Lung (tissue), 12 donors: ENCODE data around the gene FAM83F. TPM values are rescaled to one million over a fixed set of nuclear protein-coding genes. Genes with fewer than 3 reads are reported as not detected.

Experiments
- ATAC-seq: fragments of 200-7000 bp; cut with Tn5 transposase; one replicate; pipeline ENCODE4 v1.9.1; 2020; ENCODE audit warnings: moderate number of reproducible peaks; ENCODE audit not compliant: insufficient read depth, low FRiP score
- DNase-seq, 3 donors: peaks; one replicate each; pipeline ENCODE4 v3.0.0-alpha.2; 2013 to 2017
- H3K27ac ChIP-seq, 2 donors: one replicate each; pipeline ENCODE4 v1.5.1; 2013; ENCODE audit warnings: mild to moderate bottlenecking in 2 of 2, moderate library complexity in 2 of 2, control low read depth in 1 of 2, inconsistent platforms in 1 of 2, low read depth in 1 of 2, low read length in 1 of 2
- H3K27me3 ChIP-seq, 3 donors: one replicate each; pipeline ENCODE4 v1.5.1; 2013; ENCODE audit warnings: low read length in 2 of 3; ENCODE audit not compliant: control insufficient read depth in 3 of 3, insufficient read depth in 3 of 3
- H3K36me3 ChIP-seq, 4 donors: one replicate each; pipeline ENCODE4 v1.5.1; 2013; ENCODE audit warnings: low read length in 4 of 4, mild to moderate bottlenecking in 1 of 4, moderate library complexity in 1 of 4; ENCODE audit not compliant: control insufficient read depth in 4 of 4, insufficient read depth in 4 of 4
- H3K4me1 ChIP-seq, 5 donors: one replicate each; pipeline ENCODE4 v1.5.1; 2013; ENCODE audit warnings: low read length in 5 of 5, mild to moderate bottlenecking in 2 of 5, moderate library complexity in 1 of 5; ENCODE audit not compliant: control insufficient read depth in 5 of 5, insufficient read depth in 5 of 5
- H3K4me3 ChIP-seq: one replicate; pipeline ENCODE4 v1.5.1; 2013; ENCODE audit warnings: mild to moderate bottlenecking, control low read depth, moderate library complexity
- H3K9ac ChIP-seq, 2 donors: one replicate each; pipeline ENCODE4 v1.5.1; 2013; ENCODE audit warnings: low read length in 2 of 2, control low read depth in 1 of 2; ENCODE audit not compliant: insufficient read depth in 1 of 2
- H3K9me3 ChIP-seq, 4 donors: one replicate each; pipeline ENCODE4 v1.5.1; 2013; ENCODE audit warnings: low read length in 3 of 4, mild to moderate bottlenecking in 1 of 4, moderate library complexity in 1 of 4; ENCODE audit not compliant: control insufficient read depth in 4 of 4, insufficient read depth in 3 of 4
- CTCF ChIP-seq: IDR thresholded peaks from 2 replicates; pipeline ENCODE4 v1.5.1; 2012; ENCODE audit warnings: mild to moderate bottlenecking; ENCODE audit errors: control extremely low read depth, extremely low read depth
- WGBS, 2 donors: extraction: QIAGEN DNeasy Blood & Tissue Kit; methylation state at CpG; one replicate each; pipeline ENCODE4 v1.1.7; 2013; 5-methylcytosine and 5-hydroxymethylcytosine counted together
- polyA plus RNA-seq, 2 donors: library from polyadenylated mRNA; stranded (reverse); fragments of 200-250 nt; gene quantifications; one replicate each; pipeline ENCODE4 v1.2.1, GENCODE V29; 2013
- total RNA-seq, 2 donors: library from RNA; depleted of rRNA in 1 of 2; stranded (reverse); fragments of >200 nt in 1 of 2; gene quantifications; one replicate each; pipeline ENCODE4 v1.2.1, GENCODE V29; 2014 to 2021
- donor health status: control.
- donor health status: control.
- donor health status: Bipolar disorder and iron deficiency.
- donor health status: healthy.
- donor health status: DM: yes; HTN: yes; CAD: no.

The FAM83F gene
- total and polyA plus RNA-seq, 4 donors, result 0.53 to 3.0 (median 0.94) TPM

DNA sequence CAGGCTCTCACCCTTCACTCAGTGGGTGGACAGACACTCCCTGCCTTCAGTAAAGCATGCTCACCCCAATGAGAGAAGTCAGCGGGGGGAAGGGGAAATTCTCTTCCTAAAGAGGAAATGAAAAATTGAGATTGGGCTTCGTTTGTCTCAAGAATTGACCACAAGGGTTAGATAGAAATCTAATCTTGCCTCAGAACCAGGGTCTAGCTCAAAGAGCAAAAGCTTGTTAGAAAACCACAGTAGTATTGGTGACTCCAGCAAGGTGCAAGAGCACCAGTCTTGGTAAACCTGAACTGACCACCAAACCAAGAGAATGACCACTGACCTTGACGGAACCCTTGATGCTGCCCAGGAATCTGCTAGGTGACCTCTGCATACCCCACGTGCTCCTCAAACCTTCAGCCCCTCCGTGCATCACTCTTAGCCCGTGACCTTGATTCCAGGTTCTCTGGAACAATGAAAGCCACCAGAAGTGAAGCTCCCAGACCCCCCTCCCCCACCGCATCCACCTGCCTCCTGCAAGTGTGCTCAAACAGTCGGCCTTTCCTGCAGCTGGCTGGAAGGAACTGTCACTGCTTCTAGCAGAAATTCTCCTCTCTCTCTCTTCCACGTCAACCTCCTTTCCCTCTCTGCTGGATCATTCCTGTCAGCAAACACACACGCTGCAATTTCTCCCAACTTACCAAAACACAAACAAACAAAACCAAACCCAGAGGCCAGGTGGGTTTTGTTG, 37.7 kb upstream of the FAM83F start:
- no peaks in the 10 kb centered on the region for H3K9me3 ChIP-seq
- peaks cover 0 to 16% (median 0%) of the 10 kb centered on the region in 5 donors for H3K4me1 ChIP-seq
- no peak for DNase-seq
- H3K9ac ChIP-seq, result no peak overlapping the region
- no peaks in the 10 kb centered on the region for H3K36me3 ChIP-seq
- WGBS, 2 donors, result 27 to 51% methylated on average over 10 of the region's 10 CpGs
- no peak overlapping the region for H3K4me3 ChIP-seq
- no peak for TF ChIP-seq CTCF
- ATAC-seq, result no peak
- H3K27me3 ChIP-seq, result peaks cover 0 to 5% (median 4%) of the 10 kb centered on the region in 3 donors
- no peak overlapping the region for H3K27ac ChIP-seq

- Histone ChIP-seq H3K36me3 (no peaks in the 10 kb centered on the region), H3K4me3 (no peak overlapping the region), H3K4me1 (peaks cover 0 to 16% (median 0%) of the 10 kb centered on the region in 5 donors), H3K27me3 (peaks cover 0 to 5% (median 4%) of the 10 kb centered on the region in 3 donors), H3K9ac (no peak overlapping the region), H3K27ac (no peak overlapping the region), H3K9me3 (no peaks in the 10 kb centered on the region)
- no peak for TF ChIP-seq CTCF
- no peak for DNase-seq
- ATAC-seq, result no peak
- WGBS, 2 donors, result 87 to 93% methylated on average over 8 of the region's 8 CpGs
Observed at GRCh38 chr22:39958009-39958711, 36.6 kb upstream of the FAM83F start.

GRCh38 chr22:39958949-39959639, 35.7 kb upstream of the FAM83F start:
- Histone ChIP-seq H3K27ac (no peak overlapping the region), H3K9me3 (no peaks in the 10 kb centered on the region)

More at GRCh38 chr22:39958949-39959639, 35.7 kb upstream of the FAM83F start:
- no peak for TF ChIP-seq CTCF
- DNase-seq (no peak), ATAC-seq (no peak)
- peaks cover 0 to 5% (median 4%) of the 10 kb centered on the region in 3 donors for H3K27me3 ChIP-seq
- peaks cover 0 to 9% (median 0%) of the 10 kb centered on the region in 5 donors for H3K4me1 ChIP-seq
- H3K9ac ChIP-seq, result no peak overlapping the region
- H3K4me3 ChIP-seq, result no peak overlapping the region
- WGBS, 2 donors, result 78 to 81% methylated on average over 11 of the region's 11 CpGs
- no peaks in the 10 kb centered on the region for H3K36me3 ChIP-seq
